Fibroblast of skin of back (primary cell): ENCODE measurements around the gene ANKS1A.
"Not testable (repeated sequence)": the region's sequence is repeated elsewhere in the genome, so short reads cannot be mapped to it uniquely, and the experiment has no call there.

Experiments used
- DNase-seq: peaks from one replicate; pipeline ENCODE4 v3.0.0-alpha.2; 2013

The ANKS1A gene

GRCh38 chr6:35087361-35088280, 198.6 kb downstream of the ANKS1A start:
- no peak for DNase-seq

GRCh38 chr6:35088281-35089215, 199.5 kb downstream of the ANKS1A start:
- no peak for DNase-seq

- DNase-seq: no peak
Measured at GRCh38 chr6:35089216-35089934, 200.3 kb downstream of the ANKS1A start.

GRCh38 chr6:35089935-35090505, 201.0 kb downstream of the ANKS1A start:
- peak; percentile 90 for DNase-seq

- no peak for DNase-seq
Measured at GRCh38 chr6:35090734-35091133, 201.7 kb downstream of the ANKS1A start.

- peak; percentile 22 for DNase-seq
Measured at GRCh38 chr6:35091346-35092083, 202.5 kb downstream of the ANKS1A start.

- peak; percentile 88 for DNase-seq
Measured at GRCh38 chr6:35092362-35093117, 203.5 kb downstream of the ANKS1A start.

- no peak for DNase-seq
Measured at GRCh38 chr6:35093118-35093445, 204.0 kb downstream of the ANKS1A start.

GRCh38 chr6:35093783-35094182, 204.7 kb downstream of the ANKS1A start:
- no peak for DNase-seq

GRCh38 chr6:35094183-35094582, 205.1 kb downstream of the ANKS1A start:
- DNase-seq: no peak

GRCh38 chr6:35096129-35096862, 207.2 kb downstream of the ANKS1A start:
- DNase-seq: peak; percentile 97

GRCh38 chr6:35099116-35099515, 210.1 kb downstream of the ANKS1A start:
- no peak for DNase-seq

- no peak for DNase-seq
Measured at GRCh38 chr6:35105078-35105477, 216.0 kb downstream of the ANKS1A start.

- DNase-seq: not testable (repeated sequence)
Measured at GRCh38 chr6:35106061-35106460, 217.0 kb downstream of the ANKS1A start.

GRCh38 chr6:35107208-35107607, 218.2 kb downstream of the ANKS1A start:
- DNase-seq: not testable (repeated sequence)

- DNase-seq: not testable (repeated sequence)
Measured at GRCh38 chr6:35107761-35108160, 218.7 kb downstream of the ANKS1A start.

- no peak for DNase-seq
Measured at GRCh38 chr6:35108309-35108885, 219.3 kb downstream of the ANKS1A start.

GRCh38 chr6:35120746-35121145, 231.7 kb downstream of the ANKS1A start:
- no peak for DNase-seq

- no peak for DNase-seq
Measured at GRCh38 chr6:35124356-35124755, 235.3 kb downstream of the ANKS1A start.

- no peak for DNase-seq
Measured at GRCh38 chr6:35128042-35128441, 239.0 kb downstream of the ANKS1A start.
